Endothelial cell of umbilical vein (primary cell): ENCODE data around the gene MME. TPM values are rescaled to one million over a fixed set of nuclear protein-coding genes. Genes with fewer than 3 reads are reported as not detected.

ENCODE experiments used
- BruUV-seq: library from RNA; stranded (reverse); fragments of 400-500 nt; replicated peaks from 2 replicates; lab custom pipeline; 2021; lab: Mats Ljungman, UMichigan
- CTCF ChIA-PET: fragments of 300-600, 350-600 bp; sonication (Branson Sonifier 250); formaldehyde crosslinking; loops from one replicate; lab custom pipeline; 2021; ENCODE audit warnings: antibody characterized with exemption, inconsistent platforms; lab: Charles Lee
- POLR2A ChIA-PET: fragments of 300-600, 350-600 bp; sonication (Branson Sonifier 250); formaldehyde crosslinking; loops from one replicate; lab custom pipeline; 2021; ENCODE audit warnings: antibody characterized with exemption, inconsistent platforms; lab: Charles Lee
- DNase-seq: peaks from one replicate; pipeline ENCODE4 v3.0.0-alpha.2; 2011; ENCODE audit warnings: low read depth, low spot score
- FAIRE-seq: peaks from 2 replicates; lab custom pipeline; 2011; peaks lifted over from hg19 to GRCh38; lab: Jason Lieb, UNC
- H2AFZ ChIP-seq: 2 replicates; pipeline ENCODE4 v1.6.0; 2012; ENCODE audit warnings: low read depth, low read length, control low read depth, inconsistent platforms
- H3K27ac ChIP-seq: 2 replicates; pipeline ENCODE4 v1.5.1; 2011; ENCODE audit warnings: low read depth, mild to moderate bottlenecking, control low read depth, low read length, moderate library complexity; ENCODE audit not compliant: insufficient read depth
- H3K27me3 ChIP-seq, 2 experiments: 2 replicates each; pipeline versions ENCODE4 v1.6.0 to v1.6.1; 2011; ENCODE audit warnings: low read length in 2 of 2, mixed read lengths in 1 of 2; ENCODE audit not compliant: control insufficient read depth in 2 of 2, insufficient read depth in 2 of 2
- H3K36me3 ChIP-seq, 2 experiments: 2 replicates in 1 of 2; 3 replicates in 1 of 2; pipeline ENCODE4 v1.5.1; 2011; ENCODE audit warnings: low read length in 2 of 2, mild to moderate bottlenecking in 1 of 2, moderate library complexity in 1 of 2; ENCODE audit not compliant: control insufficient read depth in 2 of 2, insufficient read depth in 2 of 2; ENCODE audit errors: extremely low read depth in 1 of 2
- H3K4me1 ChIP-seq: 3 replicates; pipeline ENCODE4 v1.5.1; 2011; ENCODE audit warnings: mild to moderate bottlenecking, low read length; ENCODE audit not compliant: control insufficient read depth, insufficient read depth; ENCODE audit errors: extremely low read depth
- H3K4me2 ChIP-seq: 2 replicates; pipeline ENCODE4 v1.6.1; 2011; ENCODE audit warnings: low read length, control low read depth, mixed read lengths; ENCODE audit not compliant: insufficient read depth
- H3K4me3 ChIP-seq, 3 experiments: fragments of 200-600 bp in 1 of 3; sonication (generic), shearing (Covaris generic) in 1 of 3; replicated peaks in 1 of 3; 2 replicates each; pipeline ENCODE4 v1.5.1; 2011 to 2016; ENCODE audit warnings: control low read depth in 3 of 3, low read length in 3 of 3, mild to moderate bottlenecking in 2 of 3, inconsistent platforms in 1 of 3, low read depth in 1 of 3, moderate library complexity in 1 of 3; ENCODE audit not compliant: insufficient read depth in 1 of 3
- H3K79me2 ChIP-seq: 2 replicates; pipeline ENCODE4 v1.6.0; 2012; ENCODE audit warnings: low read length, inconsistent platforms; ENCODE audit not compliant: control insufficient read depth, insufficient read depth
- H3K9ac ChIP-seq: replicated peaks from 2 replicates; pipeline ENCODE3; 2011; ENCODE audit warnings: low read length, control low read depth; ENCODE audit not compliant: insufficient read depth; ENCODE audit errors: extremely low read depth
- H3K9me1 ChIP-seq: replicated peaks from 3 replicates; pipeline ENCODE4 v1.6.0; 2011; ENCODE audit warnings: mild to moderate bottlenecking, low read length; ENCODE audit not compliant: control insufficient read depth, insufficient read depth; ENCODE audit errors: extremely low read depth
- H3K9me3 ChIP-seq: replicated peaks from 2 replicates; pipeline ENCODE4 v1.5.1; 2012; ENCODE audit warnings: low read length, inconsistent platforms; ENCODE audit not compliant: control insufficient read depth, insufficient read depth
- H4K20me1 ChIP-seq: replicated peaks from 2 replicates; pipeline ENCODE3; 2011; ENCODE audit warnings: mild to moderate bottlenecking, low read length; ENCODE audit not compliant: control insufficient read depth, insufficient read depth; ENCODE audit errors: extremely low read depth
- FOS ChIP-seq: IDR thresholded peaks from 2 replicates; pipeline ENCODE4 v1.6.1; 2011; ENCODE audit warnings: mild to moderate bottlenecking, low read length, moderate library complexity, borderline replicate concordance; ENCODE audit not compliant: insufficient read depth
- GATA2 ChIP-seq: IDR thresholded peaks from 2 replicates; pipeline ENCODE4 v1.7.0; 2011; ENCODE audit warnings: low read depth, mild to moderate bottlenecking, moderate library complexity, mixed read lengths, low read length; ENCODE audit not compliant: insufficient read length, insufficient read depth
- JUN ChIP-seq: IDR thresholded peaks from 2 replicates; pipeline ENCODE4 v1.6.1; 2011; ENCODE audit warnings: borderline replicate concordance, low read depth; ENCODE audit not compliant: insufficient read length, insufficient read depth
- MYC ChIP-seq: IDR thresholded peaks from one replicate; pipeline ENCODE4 v1.6.1; 2011; ENCODE audit warnings: mild to moderate bottlenecking, low read depth, low read length
- POLR2AphosphoS5 ChIP-seq: IDR thresholded peaks from 2 replicates; pipeline ENCODE4 v1.6.1; 2012; ENCODE audit warnings: low read depth, mild to moderate bottlenecking, control low read depth, low read length, moderate library complexity; ENCODE audit not compliant: insufficient read depth
- dilution Hi-C: fragments of 300-500 bp; cut with MboI; formaldehyde crosslinking; loops from one replicate; pipeline ENCODE4 v1.15.0; 2019; ENCODE audit warnings: low sequenced_read_pairs; ENCODE audit not compliant: extremely low pct_ligation_motif_present
- intact Hi-C: fragments of 100-400 bp; cut with micrococcal nuclease; formaldehyde crosslinking; loops from one replicate; pipeline ENCODE4 v1.10.0; 2022
- polyA plus RNA-seq, 4 experiments: library from polyadenylated mRNA; depleted of rRNA in 3 of 4; stranded (reverse) in 3 of 4; unstranded in 1 of 4; fragments of >200 nt; gene quantifications; 2 replicates each; pipeline versions ENCODE4 v1.2.1 to v1.2.3, GENCODE V29; 2011 to 2012; ENCODE audit warnings: missing spikeins in 1 of 4
- total RNA-seq: library from RNA; stranded (reverse); gene quantifications from 2 replicates; pipeline ENCODE4 v1.2.3, GENCODE V29; 2021
- TF ChIP-seq, protein P1 (sequence below): IDR thresholded peaks from 2 replicates; pipeline ENCODE4 v1.6.1; 2011; ENCODE audit not compliant: insufficient read depth, insufficient read length
- TF ChIP-seq, protein P2 (sequence below), 2 donors: IDR thresholded peaks; 1 replicate in 1 of 2; 2 replicates in 1 of 2; pipeline ENCODE4 v1.5.1; 2011; ENCODE audit warnings: low read length in 2 of 2, mild to moderate bottlenecking in 2 of 2, moderate library complexity in 2 of 2, control low read depth in 1 of 2, inconsistent platforms in 1 of 2, low read depth in 1 of 2; ENCODE audit not compliant: insufficient read depth in 1 of 2; ENCODE audit errors: extremely low read depth in 1 of 2

MME gene
- total and polyA plus RNA-seq, 2 donors (not counting 3 experiments of a cell fraction or from before 2014, with no cell fraction given), result 6.0 to 10.5 TPM

- Histone ChIP-seq H3K9me3 (no peaks in the 10 kb centered on the region), H3K9me1 (no peaks in the 10 kb centered on the region), H3K79me2 (no peaks in the 10 kb centered on the region), H3K36me3 (no peaks in the 10 kb centered on the region), H3K27ac (no peak overlapping the region), H3K4me3 (no peak overlapping the region), H3K9ac (no peak overlapping the region), H3K27me3 (no peaks in the 10 kb centered on the region), H3K4me2 (no peak overlapping the region), H3K4me1 (no peaks in the 10 kb centered on the region), H4K20me1 (no peaks in the 10 kb centered on the region), H2AFZ (no peak overlapping the region)
- no TSS peak for BruUV-seq
- no peak for FAIRE-seq
- TF ChIP-seq FOS (no peak), GATA2 (no peak), JUN (no peak), MYC (no peak), POLR2AphosphoS5 (no peak)
- TF ChIP-seq, protein P1, sequence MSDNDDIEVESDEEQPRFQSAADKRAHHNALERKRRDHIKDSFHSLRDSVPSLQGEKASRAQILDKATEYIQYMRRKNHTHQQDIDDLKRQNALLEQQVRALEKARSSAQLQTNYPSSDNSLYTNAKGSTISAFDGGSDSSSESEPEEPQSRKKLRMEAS, result no peak
- TF ChIP-seq, protein P2, sequence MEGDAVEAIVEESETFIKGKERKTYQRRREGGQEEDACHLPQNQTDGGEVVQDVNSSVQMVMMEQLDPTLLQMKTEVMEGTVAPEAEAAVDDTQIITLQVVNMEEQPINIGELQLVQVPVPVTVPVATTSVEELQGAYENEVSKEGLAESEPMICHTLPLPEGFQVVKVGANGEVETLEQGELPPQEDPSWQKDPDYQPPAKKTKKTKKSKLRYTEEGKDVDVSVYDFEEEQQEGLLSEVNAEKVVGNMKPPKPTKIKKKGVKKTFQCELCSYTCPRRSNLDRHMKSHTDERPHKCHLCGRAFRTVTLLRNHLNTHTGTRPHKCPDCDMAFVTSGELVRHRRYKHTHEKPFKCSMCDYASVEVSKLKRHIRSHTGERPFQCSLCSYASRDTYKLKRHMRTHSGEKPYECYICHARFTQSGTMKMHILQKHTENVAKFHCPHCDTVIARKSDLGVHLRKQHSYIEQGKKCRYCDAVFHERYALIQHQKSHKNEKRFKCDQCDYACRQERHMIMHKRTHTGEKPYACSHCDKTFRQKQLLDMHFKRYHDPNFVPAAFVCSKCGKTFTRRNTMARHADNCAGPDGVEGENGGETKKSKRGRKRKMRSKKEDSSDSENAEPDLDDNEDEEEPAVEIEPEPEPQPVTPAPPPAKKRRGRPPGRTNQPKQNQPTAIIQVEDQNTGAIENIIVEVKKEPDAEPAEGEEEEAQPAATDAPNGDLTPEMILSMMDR (IDR thresholded peaks at IDR 0.05; ENCODE audit: extremely low read depth in 1 of 2, insufficient read depth in 1 of 2, low read depth in 1 of 2, low read length in 2 of 2), result no peak
- ChIA-PET CTCF (no interaction called here), POLR2A (no interaction called here)
- intact Hi-C loops, result no loop called here
- DNase-seq, result no peak
- dilution Hi-C loops, result no loop called here
Measured at GRCh38 chr3:155130001-155130400, 49.9 kb downstream of the MME start.
